DMS153 treated with DMSO at 0.1 percent for 48 hours (cell line): ENCODE data around the gene COX5B.
A peak's percentile ranks its signal among the peaks of the same experiment; 100 is the strongest.

ENCODE experiments used
- DNase-seq: peaks from one replicate; lab custom pipeline; 2025; ENCODE audit not compliant: unreplicated experiment; lab: John Stamatoyannopoulos, UW

COX5B gene

GRCh38 chr2:97653874-97654273 is 8.0 kb downstream of the COX5B start:
- DNase-seq = no peak

- DNase-seq = no peak
These were observed 8.4 kb downstream of the COX5B start for GRCh38 chr2:97654309-97654708.

GRCh38 chr2:97654791-97655190 is 8.9 kb downstream of the COX5B start:
- no peak for DNase-seq

DNA sequence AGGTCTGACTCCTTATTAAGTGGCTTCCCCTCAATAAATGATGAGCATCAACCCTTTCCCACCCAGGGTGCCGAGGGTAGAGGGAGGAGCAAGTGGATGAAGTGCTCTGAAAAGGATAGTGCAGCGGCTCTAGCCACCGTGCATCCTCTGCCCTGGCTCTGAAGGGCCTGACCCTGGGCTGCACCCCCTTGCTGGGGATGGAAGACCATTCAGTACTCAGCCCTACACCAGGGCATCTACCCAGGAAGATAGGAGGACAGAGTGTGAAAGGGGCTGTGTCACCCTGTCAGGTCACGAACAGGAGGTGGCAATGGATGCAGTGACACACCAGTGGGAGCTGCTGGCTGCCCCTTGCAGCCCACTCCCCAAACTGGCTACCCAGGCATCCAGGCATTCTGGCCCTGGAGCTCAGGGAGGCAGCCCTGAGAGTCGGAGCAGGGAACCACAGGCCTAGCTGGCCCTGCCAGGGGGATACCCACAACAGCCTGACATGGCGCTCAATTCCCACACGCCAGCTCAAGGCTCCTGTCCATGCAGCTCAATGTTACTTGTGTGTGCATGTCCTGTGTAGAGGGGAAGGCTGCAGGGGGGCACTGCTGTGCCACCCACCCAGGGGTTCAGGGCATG is 10.4 kb downstream of the COX5B start:
- DNase-seq = no peak

DNA sequence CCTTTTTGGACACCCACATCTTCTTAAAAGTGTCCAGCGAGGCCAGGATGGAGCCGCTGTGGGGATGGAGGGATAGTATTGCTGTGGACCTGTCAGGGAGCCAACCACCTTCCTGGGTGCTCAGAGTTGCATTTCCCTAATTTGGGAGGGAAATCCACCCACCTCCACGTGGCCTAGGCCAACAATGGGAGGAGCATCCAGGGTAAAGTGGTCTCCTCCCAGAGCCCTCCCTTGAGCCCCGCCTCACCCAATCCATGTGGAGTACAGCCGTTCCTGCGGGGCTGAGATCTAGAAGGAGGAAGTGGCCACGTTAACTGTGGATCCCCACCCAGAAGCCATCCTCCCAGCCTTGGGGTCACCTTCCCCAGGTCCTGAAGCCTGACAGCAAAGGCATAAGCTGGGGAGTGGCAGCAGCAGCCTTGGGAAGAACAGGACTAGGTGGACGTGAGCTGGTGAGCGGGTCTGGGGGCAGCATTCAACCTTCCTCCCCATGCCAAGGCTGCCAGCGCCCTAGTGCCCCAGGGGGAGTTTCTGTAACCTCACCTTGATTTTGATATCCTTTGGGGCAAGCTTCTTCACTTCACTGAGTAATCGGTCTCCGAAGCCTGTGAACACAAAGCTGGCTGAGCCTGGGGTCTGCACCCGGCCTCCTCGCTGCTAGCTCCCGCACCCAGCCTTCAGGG is 11.2 kb downstream of the COX5B start:
- DNase-seq = no peak

- no peak for DNase-seq
These were observed 12.3 kb downstream of the COX5B start for GRCh38 chr2:97657986-97658690.

DNA sequence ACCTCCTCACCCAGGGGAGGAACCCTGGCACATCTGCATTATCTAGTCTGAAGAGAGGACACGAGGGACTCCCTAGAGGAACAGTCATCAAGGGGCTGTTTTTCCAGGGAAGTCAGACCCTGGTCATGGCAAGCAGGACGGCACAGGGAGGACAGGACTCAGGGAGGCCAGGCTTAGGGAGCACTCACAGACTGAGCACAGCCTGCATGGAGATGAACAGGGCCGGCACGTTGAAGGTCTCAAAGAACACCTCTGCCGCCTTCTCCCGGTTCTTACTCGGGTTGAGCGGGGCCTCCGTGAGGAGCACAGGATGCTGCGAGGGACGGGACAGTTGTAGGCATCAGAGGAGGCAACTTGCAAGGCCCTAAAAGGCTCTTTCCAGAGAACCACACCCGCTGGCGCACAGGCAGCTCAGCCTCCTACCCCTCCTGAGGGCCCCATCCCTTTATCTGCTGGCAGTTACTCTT is 12.9 kb downstream of the COX5B start:
- no peak for DNase-seq

DNA sequence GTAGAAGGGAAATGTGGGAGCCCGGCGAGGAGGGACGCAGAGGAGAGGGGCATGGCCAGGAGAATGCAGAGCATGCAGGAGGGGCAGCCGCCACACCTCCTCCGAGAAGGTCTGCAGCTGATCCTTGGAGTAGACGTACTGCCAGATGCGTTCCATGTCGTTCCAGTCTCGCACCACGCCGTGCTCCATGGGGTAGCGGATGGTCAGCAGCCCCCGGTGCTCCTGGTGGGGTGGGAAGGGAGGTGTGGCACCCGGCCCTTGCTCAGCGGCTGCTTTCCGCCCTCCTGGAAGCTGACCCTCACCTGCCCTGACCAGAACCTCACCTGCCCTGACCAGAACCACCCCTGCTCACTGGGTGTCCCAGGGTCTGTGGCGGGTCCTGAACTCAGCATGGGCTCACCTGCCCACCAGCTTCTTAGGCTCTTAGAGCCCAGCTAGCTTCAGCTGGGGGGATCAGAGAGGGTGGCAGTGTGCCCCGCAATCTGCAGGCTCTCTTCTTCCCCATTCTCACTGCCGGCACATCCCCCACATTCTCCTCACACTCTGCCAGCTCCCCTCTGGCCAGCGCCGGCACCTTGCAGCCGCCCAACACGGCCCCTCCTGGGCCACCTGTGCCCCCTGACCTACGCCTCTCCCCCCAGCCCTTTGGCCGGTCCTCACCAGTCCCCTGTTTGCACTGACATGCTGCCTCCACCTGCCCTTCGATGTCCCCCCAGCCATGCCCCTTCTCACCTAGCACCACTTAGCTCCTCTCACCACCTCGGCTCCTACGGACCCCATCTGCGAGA is 13.6 kb downstream of the COX5B start:
- no peak for DNase-seq

DNA sequence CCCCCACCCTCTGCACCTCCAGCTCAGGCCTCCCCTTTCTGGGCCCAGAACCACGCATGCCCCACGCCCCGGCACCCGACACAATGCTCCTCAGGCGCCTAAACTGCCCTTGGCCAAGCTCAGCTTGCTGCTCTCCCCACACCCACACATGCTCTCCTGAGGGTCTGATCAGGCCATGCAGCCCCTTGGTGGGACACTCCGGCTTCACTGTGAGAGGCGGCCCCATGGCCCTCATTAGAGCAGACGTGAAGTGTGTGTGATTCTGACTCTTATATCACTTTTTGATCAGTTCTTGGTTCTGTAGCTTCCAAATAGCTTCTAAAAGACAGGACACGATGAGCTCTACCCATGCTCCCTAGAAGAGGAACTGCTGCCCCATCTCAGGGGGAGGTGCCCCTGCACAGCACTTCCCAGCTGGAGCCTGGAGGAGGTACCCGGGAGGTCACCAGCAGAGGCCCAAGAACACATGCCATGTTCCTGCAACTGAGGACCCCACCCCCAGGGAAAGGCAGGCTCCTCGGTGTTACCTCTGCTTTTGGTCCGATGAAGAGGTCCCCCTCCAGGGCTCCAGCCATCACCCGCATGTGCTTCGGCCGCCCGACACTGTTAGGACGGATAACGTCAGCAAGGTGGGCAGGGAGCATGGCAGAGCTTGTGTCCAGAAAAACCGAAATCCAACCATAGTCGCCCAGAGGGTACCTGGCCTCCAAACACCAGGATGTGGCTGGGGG is 14.3 kb downstream of the COX5B start:
- DNase-seq = no peak

- no peak for DNase-seq
These were observed 15.0 kb downstream of the COX5B start for GRCh38 chr2:97660775-97661389.

- DNase-seq = no peak
These were observed 16.1 kb downstream of the COX5B start for GRCh38 chr2:97661927-97662326.

GRCh38 chr2:97662386-97662894 is 16.6 kb downstream of the COX5B start:
- DNase-seq = no peak

DNA sequence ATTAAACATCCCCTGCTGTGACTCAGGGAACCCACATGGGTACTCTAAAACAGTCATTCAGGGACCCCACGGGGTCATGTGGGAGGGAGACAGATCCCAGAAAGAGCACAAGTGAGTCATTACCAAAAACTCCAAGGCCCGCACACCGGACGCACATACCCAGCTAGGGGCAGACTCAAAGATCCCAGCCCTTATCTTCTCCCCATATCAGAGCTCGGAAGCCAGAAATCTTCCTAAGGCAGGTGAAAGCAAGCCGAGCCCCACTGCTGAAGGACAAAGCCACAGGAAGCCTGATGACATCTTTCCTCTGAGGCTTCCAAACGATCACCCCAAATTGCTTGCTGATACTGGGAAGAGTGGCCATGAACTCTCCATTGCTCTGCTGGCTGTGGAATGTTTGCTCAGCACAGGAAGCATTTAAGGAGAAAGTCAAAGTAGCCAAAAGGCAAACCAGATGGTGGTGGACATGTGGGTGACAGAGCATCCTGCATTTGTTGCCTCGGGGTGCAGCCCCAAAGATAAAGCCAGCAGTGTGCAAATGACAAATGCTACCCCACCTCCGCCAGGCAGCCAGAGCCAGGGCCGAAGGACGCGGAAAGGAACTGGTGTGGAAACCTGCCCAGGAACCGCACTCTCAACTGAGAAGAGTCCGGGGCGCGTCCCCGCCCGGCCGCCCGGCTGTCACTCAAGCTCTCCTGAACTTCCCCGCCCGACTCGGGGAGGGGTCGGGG is 17.2 kb downstream of the COX5B start:
- DNase-seq = peak; percentile 20

GRCh38 chr2:97663626-97663961 is 17.7 kb downstream of the COX5B start:
- no peak for DNase-seq

GRCh38 chr2:97663962-97664635 is 18.2 kb downstream of the COX5B start, which contains the start of gene ACTR1B:
Gene ACTR1B, minus strand, starts transcription at chr2:97664044. Its CDS starts 154 bp downstream, at chr2:97663890.
- DNase-seq = peak; percentile 99

GRCh38 chr2:97664636-97664970 is 18.7 kb downstream of the COX5B start:
- DNase-seq = no peak

- DNase-seq = no peak
These were observed 23.6 kb downstream of the COX5B start, which contains the start of gene C2orf92 for GRCh38 chr2:97669448-97669847. Gene C2orf92, plus strand, starts transcription at chr2:97669713. Its CDS starts 76 bp downstream, at chr2:97669789.

GRCh38 chr2:97670471-97670870 is 24.6 kb downstream of the COX5B start:
- no peak for DNase-seq

DNA sequence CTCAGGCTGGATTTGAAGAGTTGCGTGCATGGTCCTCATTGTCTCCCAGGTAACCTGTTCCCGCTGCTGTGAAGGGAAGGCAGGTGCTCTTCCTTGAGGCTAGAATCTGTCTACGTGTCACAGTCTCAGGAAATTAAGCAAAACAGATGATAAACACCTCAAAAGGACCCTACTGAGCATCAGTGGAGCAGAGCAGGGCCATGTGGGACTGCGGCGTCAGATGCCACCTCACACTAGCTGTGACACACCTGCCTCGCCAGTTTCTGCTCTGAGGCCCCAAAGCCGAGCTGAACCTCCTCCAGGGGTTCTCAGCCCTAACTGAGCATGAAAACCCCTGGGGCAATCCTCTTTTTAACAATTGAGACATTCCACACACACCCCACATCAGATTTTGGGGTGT is 25.7 kb downstream of the COX5B start:
- no peak for DNase-seq
